GM21381 (cell line): ENCODE measurements around the gene ELF3.
"Not testable (repeated sequence)": the region's sequence is repeated elsewhere in the genome, so short reads cannot be mapped to it uniquely, and the experiment has no call there.

ENCODE experiments used
- ATAC-seq: cut with Tn5 transposase; IDR thresholded peaks from one replicate; pipeline ENCODE4 v1.9.1; 2021; ENCODE audit warnings: mild to moderate bottlenecking, moderate library complexity; ENCODE audit not compliant: unreplicated experiment

ELF3 gene

DNA sequence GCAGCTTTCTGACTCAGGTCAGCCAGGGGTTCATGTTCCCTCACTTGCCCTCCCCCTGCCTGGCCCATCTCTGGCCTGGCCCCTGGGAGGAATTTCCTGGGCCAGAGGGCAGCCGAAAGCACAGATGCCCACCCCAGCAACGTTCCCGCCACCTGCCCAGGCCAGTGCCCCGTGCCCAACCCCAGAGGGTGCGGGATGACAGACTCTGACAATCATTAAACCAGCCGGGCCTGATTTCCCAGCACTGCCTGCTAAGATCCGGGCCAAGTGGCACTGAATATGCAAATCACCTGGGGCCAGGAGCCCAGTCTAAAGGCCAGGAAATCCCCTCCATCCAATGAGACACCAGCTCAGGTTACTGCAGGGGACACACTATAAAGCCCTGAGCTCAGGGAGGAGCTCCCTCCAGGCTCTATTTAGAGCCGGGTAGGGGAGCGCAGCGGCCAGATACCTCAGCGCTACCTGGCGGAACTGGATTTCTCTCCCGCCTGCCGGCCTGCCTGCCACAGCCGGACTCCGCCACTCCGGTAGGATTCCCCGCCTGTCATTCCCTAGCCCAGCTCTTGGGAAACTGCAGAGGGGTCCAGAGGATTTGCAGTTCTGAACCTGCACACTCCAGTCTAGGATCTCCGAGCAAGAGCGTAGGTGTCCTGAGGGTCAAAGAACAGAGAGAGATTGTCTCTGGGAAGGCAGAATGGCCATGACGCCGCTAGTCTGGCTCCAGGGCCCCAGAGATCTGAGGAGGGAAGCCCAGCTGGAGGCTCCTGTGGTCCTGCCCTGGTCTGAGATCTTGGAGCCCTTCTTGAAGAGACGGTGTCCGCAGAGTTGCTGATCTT, at the start of gene ELF3:
TSS of gene ELF3 (plus strand) at position 408 of the 836 bp plus-strand sequence. CDS start 550 bp downstream, outside the sequence.
- ATAC-seq = peak; percentile 66

DNA sequence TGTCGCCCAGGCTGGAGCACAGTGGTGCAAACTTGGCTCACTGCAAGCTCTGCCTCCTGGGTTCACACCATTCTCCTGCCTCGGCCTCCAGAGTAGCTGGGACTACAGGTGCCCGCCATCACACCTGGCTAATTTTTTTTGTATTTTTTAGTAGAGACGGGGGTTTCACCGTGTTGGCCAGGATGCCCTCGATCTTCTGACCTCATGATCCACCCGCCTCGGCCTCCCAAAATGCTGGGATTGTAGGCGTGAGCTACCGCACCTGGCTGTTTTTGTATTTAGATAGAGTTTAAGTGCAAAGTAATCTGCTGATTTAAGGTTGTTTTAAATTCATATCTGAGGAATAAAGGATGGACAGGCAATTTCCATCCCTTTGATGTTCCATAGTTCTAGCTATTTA, 48.0 kb upstream of the ELF3 start:
- ATAC-seq = not testable (repeated sequence)

DNA sequence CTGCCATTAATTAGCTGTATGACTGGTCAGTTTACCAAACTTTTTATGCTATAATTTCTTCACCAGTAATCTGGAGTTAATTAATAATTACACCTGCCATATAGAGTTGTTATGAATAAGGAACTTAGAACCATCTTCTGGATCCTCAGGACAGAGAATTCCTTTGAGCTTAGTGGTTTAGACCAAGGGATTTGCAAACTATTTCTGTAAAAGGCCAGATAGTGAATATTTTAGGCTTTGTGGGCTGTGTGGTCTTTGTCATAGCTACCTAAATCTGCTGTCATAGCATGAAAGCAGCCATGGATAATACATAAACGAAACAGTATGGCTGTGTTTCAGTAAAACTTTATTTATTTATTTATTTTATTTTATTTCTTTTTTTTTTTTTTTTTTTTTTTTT, 46.1 kb upstream of the ELF3 start:
- ATAC-seq = no peak

DNA sequence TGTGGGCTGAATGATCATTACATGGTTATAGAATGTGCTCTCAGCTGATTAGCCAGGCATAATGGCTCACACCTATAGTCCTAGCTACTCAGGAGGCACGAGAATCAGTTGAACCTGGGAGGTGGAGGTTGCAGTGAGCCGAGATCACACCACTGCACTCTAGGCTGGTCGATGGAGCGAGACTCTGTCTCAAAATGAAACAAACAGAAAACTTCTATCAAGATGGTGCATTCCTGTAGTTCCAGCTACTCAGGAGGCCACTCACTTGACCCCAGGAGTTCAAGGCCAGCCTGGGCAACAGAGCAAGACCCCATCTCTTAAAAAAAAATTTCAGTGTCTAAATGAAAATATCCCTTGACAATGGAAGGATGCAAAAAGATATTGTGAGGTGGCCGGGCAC, 44.2 kb upstream of the ELF3 start:
- ATAC-seq = no peak

DNA sequence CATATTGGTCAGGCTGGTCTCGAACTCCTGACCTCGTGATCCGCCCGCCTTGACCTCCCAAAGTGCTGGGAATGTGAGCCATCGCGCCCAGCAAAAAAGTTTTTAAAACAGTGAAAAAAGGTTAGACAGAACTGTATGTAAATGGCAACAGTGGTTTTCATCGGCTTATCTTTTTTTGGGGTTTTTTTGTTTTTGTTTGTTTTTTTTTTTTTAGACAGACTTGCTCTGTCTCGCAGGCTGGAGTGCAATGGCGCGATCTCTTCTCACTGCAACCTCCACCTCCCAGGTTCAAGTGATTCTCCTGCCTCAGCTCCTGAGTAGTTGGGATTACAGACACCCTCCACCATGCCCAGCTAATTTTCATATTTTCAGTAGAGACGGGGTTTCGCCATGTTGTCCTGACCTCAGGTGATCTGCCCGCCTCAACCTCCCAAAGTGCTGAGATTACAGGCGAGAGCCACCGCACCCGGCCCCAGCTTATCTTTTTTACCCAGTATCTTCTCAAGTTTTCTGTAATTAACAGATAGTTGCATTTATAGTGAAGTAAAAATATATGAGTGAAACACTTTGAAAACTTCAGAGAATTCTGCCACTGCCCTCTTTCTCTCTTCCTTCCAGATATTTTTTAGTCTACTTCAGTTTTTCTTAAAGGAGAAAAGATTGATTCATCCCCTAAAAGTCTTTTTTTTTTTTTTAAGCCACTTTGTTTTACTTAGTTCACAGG, 42.0 kb upstream of the ELF3 start:
- ATAC-seq = no peak

DNA sequence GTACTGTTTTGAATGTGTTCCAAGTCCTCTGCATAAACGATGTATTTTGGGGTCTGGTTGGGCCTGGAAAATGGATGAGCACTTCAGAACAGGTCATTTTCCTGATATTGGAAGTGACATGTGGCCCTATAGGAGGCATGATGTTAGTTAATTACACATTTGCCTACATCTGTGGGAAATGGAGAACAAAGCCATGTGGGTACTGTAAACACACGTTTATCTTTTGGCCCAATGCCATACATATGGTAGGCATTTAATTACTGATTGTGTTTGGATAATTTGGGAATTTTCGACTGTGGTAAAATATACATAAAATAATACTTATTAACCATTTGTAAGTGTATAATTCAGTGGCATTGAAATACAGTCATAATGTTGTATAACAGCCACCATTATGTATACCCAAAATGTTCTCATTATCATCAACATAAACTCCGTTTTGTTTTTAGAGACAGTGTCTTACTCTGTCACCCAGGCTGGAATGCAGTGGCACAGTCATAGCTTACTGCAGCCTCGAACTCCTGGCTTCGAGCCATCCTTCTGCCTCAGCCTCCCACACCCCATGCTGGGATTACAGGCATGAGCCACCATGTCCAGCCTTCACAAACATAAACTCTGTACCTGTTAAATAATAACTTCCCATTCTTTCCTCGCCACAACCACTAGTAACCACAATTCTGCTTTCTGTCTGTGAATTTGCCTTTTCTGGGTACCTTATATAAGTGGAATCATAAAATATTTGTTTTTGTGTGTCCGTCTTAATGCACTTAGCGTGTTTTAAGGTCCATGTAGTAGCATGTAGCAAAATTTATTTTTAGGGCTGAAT, 39.8 kb upstream of the ELF3 start:
- ATAC-seq = no peak

DNA sequence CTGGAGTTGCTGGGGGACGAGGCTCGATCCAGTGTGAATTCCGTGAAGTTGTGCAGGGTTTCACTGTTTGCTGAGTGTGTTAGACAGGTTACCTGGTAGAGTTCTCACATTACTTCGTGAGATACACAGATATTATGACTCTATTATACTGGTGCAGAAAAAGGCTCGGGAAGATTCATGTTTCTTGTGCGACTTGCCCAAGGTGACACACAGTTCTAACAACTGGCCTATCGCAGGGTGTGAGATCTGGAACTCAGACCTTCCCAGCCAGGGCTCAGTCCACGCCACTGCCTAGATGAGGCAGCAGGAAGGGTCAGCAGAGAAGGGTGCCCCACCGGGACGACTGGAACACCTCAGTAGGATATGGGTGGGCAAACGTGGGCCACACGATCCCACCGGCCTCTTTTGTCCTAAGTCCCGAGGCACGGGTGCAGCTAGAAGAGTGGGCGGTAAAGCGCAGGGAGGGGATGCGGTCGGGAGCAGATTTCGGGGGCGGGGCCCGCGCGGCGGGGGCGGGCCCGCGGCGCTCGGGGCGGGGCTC, 28.2 kb upstream of the ELF3 start:
- no peak for ATAC-seq

DNA sequence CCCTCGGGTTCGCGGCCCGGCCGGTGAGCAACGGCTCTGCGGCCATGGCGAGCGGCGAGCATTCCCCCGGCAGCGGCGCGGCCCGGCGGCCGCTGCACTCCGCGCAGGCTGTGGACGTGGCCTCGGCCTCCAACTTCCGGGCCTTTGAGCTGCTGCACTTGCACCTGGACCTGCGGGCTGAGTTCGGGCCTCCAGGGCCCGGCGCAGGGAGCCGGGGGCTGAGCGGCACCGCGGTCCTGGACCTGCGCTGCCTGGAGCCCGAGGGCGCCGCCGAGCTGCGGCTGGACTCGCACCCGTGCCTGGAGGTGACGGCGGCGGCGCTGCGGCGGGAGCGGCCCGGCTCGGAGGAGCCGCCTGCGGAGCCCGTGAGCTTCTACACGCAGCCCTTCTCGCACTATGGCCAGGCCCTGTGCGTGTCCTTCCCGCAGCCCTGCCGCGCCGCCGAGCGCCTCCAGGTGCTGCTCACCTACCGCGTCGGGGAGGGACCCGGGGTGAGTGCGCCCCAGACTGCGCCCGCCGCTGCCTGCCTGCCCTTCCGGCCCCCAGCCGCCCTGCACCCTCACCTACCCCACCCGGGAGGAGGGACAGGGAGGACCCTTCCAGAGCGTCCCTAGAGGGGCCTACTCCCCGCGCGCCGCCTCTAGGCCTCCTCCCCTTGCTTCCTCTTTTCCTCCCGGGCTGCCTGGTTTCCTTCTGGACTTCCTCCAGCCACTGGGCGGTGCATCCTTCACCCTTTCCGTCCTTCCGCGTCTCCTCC, 27.6 kb upstream of the ELF3 start, which contains the start of gene RNPEP:
TSS of gene RNPEP (plus strand) at position 26 of the 757 bp plus-strand sequence. CDS start at position 45, 19 bp downstream.
- ATAC-seq = peak; percentile 88

DNA sequence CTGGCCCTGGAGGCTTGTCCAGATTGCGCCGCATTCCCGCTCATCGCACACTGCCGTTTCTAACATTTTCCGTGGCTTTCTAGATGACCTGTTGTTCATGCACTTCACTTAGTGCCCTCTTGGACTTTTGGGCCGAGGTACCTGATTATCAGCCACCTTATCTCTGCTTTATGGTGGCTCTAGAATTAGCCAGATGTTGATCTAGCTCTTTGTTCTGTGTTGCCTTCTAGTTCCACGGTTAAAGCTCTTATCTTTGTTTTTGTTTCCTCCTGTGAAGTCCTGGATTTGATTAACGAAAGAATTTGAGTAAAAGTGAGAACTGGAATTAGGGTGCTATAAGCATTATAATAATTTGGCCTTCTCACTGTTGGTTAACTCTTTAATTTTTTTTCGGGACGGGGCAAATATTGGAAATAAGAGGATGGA, 27.0 kb upstream of the ELF3 start:
- no peak for ATAC-seq

DNA sequence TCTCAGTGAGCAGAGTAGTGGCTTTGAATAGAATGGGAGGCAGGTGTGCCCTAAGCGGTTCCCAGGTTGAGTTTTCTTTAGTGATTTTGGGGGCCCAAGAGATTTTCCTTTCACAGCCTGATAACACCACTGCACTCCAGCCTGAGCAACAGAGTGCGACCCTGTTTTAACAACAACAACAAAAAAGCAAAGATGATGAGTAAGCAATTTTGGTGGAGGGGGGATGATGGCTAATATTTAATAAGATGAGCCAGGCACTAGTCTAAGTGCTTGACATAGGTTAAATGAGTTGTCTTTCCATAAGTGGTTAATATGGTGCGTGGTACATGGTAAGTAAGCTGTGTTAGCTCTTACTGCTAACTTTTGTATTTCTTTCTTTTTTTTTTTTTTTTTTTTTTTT, 25.9 kb upstream of the ELF3 start:
- no peak for ATAC-seq

DNA sequence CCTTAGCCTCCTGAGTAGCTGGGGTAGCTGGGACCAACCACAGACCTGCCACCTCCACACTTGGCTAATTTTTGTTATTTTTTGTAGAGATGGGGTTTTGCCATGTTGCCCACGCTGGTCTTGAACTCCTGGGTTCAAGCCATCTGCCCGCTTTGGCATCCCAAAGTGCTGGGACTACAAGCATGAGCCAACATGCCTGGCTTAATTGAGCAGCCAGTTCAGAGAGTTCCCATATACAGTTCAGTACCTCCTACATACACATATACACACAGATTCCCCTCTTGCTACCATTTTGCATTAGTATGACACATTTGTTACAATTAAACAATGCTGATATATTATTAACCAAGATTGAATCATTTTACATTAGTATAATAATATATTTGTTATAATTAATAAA, 25.0 kb upstream of the ELF3 start:
- no peak for ATAC-seq

DNA sequence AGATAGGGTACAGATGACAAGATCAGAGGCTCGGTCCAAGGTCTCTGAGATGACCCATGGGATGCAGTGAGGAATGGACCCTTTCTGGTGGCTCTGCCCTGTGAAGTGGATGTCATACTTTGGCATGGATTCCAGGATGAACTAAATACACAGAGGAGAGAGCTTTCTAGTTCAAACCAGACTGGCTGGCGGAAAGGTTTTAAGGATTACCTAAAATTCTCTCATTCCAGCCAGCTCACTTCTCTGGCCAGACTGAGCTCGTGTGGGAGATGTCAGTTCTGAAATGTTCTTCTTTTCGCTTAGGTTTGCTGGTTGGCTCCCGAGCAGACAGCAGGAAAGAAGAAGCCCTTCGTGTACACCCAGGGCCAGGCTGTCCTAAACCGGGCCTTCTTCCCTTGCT, 21.8 kb upstream of the ELF3 start:
- ATAC-seq = no peak

DNA sequence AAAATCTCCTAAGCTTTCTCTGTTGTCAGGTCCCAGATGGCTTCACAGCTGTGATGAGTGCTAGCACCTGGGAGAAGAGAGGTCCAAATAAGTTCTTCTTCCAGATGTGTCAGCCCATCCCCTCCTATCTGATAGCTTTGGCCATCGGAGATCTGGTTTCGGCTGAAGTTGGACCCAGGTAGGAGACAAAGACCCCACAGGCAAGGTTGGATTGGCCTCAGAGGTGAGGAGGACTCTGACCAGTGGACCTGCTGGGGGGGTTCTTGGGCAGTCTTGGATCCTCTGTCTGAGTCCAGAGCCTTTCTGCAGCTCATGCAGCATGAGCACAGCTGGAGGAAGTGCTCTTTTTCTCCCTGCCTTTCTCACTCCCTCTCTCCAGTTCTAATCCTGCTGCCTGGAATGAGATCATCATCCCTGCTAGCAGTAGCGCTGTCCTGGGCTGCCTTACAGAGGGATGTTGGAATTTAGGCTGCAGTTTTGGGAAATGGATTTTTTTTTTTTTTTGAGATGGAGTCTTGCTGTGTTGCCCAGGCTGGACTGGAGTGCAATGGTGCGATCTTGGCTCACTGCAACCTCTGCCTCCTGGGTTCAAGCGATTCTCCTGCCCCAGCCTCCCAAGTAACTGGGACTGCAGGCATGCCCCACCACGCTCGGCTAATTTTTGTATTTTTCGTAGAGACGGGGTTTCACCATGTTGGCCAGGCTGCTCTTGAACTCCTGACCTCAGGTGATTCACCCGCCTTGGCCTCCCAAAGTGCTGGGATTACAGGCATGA, 20.8 kb upstream of the ELF3 start:
- ATAC-seq = no peak

DNA sequence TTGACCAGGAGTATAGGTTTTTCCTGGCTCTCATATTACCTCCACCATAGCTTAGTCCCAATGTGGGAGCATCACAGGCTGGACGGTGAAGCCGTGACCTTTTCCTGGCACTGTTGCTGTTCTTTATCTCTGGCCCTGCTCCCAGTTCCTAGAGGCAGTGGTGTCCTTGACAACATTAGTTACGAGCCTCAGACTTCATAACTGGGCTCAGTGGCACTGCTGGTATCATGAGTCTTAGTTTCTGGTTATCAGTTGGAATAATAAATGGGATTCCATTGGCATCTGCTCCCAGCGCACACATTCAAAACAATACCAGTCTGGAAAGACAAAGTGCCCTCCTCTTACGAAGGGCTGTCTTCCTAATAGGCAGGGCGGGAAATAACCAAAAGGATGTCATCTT, 20.0 kb upstream of the ELF3 start:
- no peak for ATAC-seq

DNA sequence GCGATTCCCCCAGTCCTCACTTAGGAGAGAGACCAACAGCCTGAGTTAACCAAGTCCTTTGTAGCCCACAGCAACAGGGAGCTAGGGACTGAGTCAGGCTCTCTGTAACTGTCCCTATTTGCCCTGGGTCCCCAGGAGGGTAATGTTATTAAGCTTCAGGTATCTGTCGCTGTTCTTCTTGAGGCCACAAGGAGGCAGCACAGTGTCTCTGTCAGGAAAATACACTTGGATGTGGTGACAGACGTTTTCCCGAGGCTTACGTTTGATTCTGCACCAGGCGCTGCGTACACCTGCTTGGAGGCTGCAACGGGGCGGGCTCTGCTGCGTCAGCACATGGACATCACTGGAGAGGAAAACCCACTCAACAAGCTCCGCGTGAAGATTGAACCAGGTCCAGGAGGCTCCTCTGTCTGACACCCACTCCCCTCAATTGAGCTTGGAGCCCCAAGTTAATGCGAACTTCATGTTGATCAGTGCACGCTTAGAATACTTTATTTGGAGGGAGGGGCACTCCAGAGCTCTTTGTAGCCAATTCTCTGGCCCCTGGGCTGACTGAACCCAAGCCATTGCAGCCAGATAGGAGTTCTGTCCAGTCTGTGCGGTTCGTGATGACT, 10.7 kb upstream of the ELF3 start:
- ATAC-seq = no peak

DNA sequence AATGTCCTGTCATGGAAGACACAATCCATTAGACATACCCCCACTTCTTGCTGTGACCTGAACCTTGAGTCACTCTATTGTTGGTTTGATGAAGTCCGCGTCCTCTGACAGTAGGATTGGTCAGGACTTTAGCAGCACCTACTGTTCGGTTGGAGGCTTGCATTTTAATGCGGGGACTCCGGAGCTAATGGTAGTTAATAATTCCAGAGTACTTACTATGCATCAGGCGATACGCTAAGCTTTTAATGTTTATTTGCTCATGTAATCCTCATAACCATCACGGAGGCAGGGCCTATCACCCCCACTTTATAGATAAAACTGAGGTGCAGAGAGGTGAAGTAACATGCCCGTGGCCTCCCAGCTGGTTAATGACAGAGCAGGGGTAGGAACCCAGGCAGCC, 7.9 kb upstream of the ELF3 start:
- no peak for ATAC-seq

DNA sequence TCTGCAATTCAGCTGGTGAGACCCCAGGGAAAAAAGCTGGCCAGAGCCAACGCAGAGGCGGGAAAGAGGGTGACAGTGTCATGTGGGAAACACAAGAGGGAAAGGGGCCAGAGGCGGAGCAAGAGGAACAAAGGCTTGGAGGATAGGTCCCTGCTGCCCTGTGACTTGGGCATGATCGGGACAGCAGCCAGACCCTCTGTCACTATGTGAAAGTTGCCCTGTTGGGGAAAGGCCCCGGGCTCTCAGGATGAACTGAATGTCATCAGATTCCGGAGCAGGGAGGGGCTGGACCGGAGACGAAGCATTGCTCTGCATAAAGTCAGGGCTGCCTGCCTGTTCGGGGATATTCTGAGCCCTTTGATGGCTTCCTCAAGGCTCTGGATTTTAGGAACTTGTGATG, 5.7 kb upstream of the ELF3 start:
- no peak for ATAC-seq

DNA sequence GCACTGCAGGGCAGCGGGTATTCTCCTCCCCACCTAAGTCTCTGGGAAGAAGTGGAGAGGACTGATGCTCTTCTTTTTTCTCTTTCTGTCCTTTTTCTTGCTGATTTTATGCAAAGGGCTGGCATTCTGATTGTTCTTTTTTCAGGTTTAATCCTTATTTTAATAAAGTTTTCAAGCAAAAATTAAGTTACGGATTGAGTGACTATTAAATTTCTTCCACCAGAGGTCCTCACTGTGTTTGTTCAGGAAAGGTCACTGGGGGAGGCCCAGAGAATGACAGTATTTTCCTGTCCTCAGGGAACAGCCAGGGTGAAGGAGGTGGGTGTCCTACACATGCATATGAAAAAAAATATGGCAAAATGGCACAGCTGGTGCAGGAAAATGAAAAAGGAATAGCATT, 4.4 kb upstream of the ELF3 start:
- ATAC-seq = no peak

DNA sequence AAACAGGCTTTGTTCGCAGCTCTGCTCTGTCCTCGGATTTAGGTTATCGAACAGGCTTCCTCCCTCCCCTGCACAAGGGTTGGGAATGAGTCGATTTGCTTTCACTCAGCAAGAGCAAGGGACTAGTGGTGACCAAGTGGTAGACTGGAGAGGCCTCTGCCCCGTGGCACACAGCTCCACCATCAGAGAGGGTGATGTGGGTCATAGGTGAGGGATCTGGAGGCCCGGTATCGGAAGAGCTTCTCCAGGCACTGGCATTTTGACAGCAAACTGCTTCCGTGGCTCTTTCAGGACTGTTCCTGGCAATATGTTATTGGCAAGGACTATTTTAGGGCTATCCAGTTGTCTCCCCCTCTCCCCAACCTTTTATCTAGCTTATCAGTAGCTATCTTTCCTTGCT, 3.1 kb upstream of the ELF3 start:
- ATAC-seq = no peak
